SK-N-SH (cell line): ENCODE data around the gene ITGA1.

ENCODE experiments used
- POLR2AphosphoS5 ChIP-seq: IDR thresholded peaks from 2 replicates; pipeline ENCODE4 v1.6.1; 2012; ENCODE audit warnings: low read depth, low read length
- RAD21 ChIP-seq: IDR thresholded peaks from 2 replicates; pipeline ENCODE4 v1.6.1; 2012; ENCODE audit warnings: mild to moderate bottlenecking, low read length
- TAF1 ChIP-seq: IDR thresholded peaks from 2 replicates; pipeline ENCODE4 v1.6.1; 2012; ENCODE audit warnings: low read depth, mild to moderate bottlenecking, low read length, moderate library complexity, borderline replicate concordance
- TF ChIP-seq, protein P1 (sequence below): fragments of 200-600 bp; sonication (generic); IDR thresholded peaks from 2 replicates; pipeline ENCODE4 v1.6.1; 2017; ENCODE audit warnings: antibody characterized with exemption, mild to moderate bottlenecking, moderate library complexity
- TF ChIP-seq, protein P2 (sequence below): IDR thresholded peaks from 2 replicates; pipeline ENCODE4 v1.4.0; 2012; ENCODE audit warnings: low read depth, borderline replicate concordance

DNA sequence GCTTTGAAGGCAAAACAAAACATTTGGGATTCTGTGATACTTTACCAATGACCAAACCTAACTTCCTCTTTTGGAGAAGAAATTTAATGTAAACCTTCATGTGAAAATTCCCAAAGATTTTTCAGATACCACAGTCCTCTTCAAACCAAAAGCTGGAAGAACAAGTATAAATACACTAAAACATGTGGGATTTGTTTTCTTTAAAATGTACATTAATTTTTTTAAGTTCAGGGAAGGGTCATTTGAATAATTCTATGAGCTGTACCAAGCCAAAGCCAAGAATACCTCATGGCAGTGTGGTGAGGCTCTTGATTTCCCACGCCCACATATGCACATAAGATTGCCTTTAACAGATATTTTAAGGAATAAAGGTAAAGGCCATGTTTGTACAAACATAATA lies 28.4 kb upstream of the ITGA1 start:
- TF ChIP-seq, protein P1, sequence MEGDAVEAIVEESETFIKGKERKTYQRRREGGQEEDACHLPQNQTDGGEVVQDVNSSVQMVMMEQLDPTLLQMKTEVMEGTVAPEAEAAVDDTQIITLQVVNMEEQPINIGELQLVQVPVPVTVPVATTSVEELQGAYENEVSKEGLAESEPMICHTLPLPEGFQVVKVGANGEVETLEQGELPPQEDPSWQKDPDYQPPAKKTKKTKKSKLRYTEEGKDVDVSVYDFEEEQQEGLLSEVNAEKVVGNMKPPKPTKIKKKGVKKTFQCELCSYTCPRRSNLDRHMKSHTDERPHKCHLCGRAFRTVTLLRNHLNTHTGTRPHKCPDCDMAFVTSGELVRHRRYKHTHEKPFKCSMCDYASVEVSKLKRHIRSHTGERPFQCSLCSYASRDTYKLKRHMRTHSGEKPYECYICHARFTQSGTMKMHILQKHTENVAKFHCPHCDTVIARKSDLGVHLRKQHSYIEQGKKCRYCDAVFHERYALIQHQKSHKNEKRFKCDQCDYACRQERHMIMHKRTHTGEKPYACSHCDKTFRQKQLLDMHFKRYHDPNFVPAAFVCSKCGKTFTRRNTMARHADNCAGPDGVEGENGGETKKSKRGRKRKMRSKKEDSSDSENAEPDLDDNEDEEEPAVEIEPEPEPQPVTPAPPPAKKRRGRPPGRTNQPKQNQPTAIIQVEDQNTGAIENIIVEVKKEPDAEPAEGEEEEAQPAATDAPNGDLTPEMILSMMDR = no peak
- TF ChIP-seq TAF1 (no peak), POLR2AphosphoS5 (no peak), RAD21 (no peak)
- TF ChIP-seq, protein P2, sequence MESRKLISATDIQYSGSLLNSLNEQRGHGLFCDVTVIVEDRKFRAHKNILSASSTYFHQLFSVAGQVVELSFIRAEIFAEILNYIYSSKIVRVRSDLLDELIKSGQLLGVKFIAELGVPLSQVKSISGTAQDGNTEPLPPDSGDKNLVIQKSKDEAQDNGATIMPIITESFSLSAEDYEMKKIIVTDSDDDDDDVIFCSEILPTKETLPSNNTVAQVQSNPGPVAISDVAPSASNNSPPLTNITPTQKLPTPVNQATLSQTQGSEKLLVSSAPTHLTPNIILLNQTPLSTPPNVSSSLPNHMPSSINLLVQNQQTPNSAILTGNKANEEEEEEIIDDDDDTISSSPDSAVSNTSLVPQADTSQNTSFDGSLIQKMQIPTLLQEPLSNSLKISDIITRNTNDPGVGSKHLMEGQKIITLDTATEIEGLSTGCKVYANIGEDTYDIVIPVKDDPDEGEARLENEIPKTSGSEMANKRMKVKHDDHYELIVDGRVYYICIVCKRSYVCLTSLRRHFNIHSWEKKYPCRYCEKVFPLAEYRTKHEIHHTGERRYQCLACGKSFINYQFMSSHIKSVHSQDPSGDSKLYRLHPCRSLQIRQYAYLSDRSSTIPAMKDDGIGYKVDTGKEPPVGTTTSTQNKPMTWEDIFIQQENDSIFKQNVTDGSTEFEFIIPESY = no peak
